ENCODE data around the gene FBXW8. TPM values are rescaled to one million over a fixed set of nuclear protein-coding genes. Genes with fewer than 3 reads are reported as not detected.

Gene FBXW8
- total RNA-seq, 1 experiment from 2014 or later, result 20.6 TPM

GRCh38 chr12:117027251-117028086, 116.7 kb downstream of the FBXW8 start:
- Histone ChIP-seq H3F3A (ENCODE audit: insufficient read depth, low read depth) (peaks cover 5% of the 10 kb centered on the region; the same call in 1 of the 2 replicates), H3K4me3 (no peak overlapping the region), H3K4me1 (replicated peaks; ENCODE audit: insufficient read depth) (no peaks in the 10 kb centered on the region), H3K27me3 (ENCODE audit: insufficient read depth, low read depth) (no peaks in the 10 kb centered on the region), H3K36me3 (ENCODE audit: low read depth) (0 out of 2 replicates have a peak, but pooled peaks cover 3% of the 10 kb centered on the region), H4K20me1 (ENCODE audit: insufficient read depth) (0 out of 2 replicates have a peak, but pooled peaks cover 6% of the 10 kb centered on the region), H3K27ac (no peak overlapping the region), H3K9me3 (ENCODE audit: insufficient read depth, low read depth) (no peaks in the 10 kb centered on the region), H3K4me2 (no peak overlapping the region), H3K79me2 (ENCODE audit: low read depth) (no peaks in the 10 kb centered on the region), H3K9me2 (ENCODE audit: insufficient read depth) (no peaks in the 10 kb centered on the region), H2AFZ (no peak overlapping the region)
- ChIA-PET CTCF (no interaction called here), POLR2A (ENCODE audit: unreplicated experiment) (no interaction called here)
- intact Hi-C loops (cut with micrococcal nuclease; ENCODE audit: unreplicated experiment), result loop anchor here (5.0 to 10.0 kb wide), 2 partner anchors 323 to 825 kb away; no protein-coding TSS in a partner anchor
- no TSS peak for BruUV-seq (replicated peaks)
- DNase-seq, result no peak
- TF ChIP-seq EZH2 (IDR thresholded peaks at IDR 0.05; ENCODE audit: low read depth), result no peak
- TF ChIP-seq CTCF (conservative IDR thresholded peaks at IDR 0.05), result no peak

- ChIA-PET POLR2A (ENCODE audit: unreplicated experiment) (no interaction called here), CTCF (no interaction called here)
- BruUV-seq (replicated peaks), result no TSS peak
- H3K27me3 ChIP-seq (ENCODE audit: insufficient read depth, low read depth), result no peaks in the 10 kb centered on the region
- H3K4me2 ChIP-seq, result no peak overlapping the region
- no peaks in the 10 kb centered on the region for H3K4me1 ChIP-seq (replicated peaks; ENCODE audit: insufficient read depth)
- peaks cover 5% of the 10 kb centered on the region; the same call in 1 of the 2 replicates for H3F3A ChIP-seq (ENCODE audit: insufficient read depth, low read depth)
- intact Hi-C loops (cut with micrococcal nuclease; ENCODE audit: unreplicated experiment), result loop anchor here (5.0 to 10.0 kb wide), 2 partner anchors 323 to 824 kb away; no protein-coding TSS in a partner anchor
- 0 out of 2 replicates have a peak, but pooled peaks cover 3% of the 10 kb centered on the region for H3K36me3 ChIP-seq (ENCODE audit: low read depth)
- H3K27ac ChIP-seq, result no peak overlapping the region
- H3K79me2 ChIP-seq (ENCODE audit: low read depth), result no peaks in the 10 kb centered on the region
- no peak overlapping the region for H2AFZ ChIP-seq
- H3K9me3 ChIP-seq (ENCODE audit: insufficient read depth, low read depth), result no peaks in the 10 kb centered on the region
- no peak for DNase-seq
- no peak for TF ChIP-seq EZH2 (IDR thresholded peaks at IDR 0.05; ENCODE audit: low read depth)
- TF ChIP-seq CTCF (conservative IDR thresholded peaks at IDR 0.05), result no peak
- no peak overlapping the region for H3K4me3 ChIP-seq
- H3K9me2 ChIP-seq (ENCODE audit: insufficient read depth), result no peaks in the 10 kb centered on the region
- no peaks in the 10 kb centered on the region for H4K20me1 ChIP-seq (ENCODE audit: insufficient read depth)
Observed at GRCh38 chr12:117028254-117028653, 117.5 kb downstream of the FBXW8 start.

- no peak for TF ChIP-seq CTCF (conservative IDR thresholded peaks at IDR 0.05)
- no peak for TF ChIP-seq EZH2 (IDR thresholded peaks at IDR 0.05; ENCODE audit: low read depth)
- Histone ChIP-seq H4K20me1 (ENCODE audit: insufficient read depth) (no peaks in the 10 kb centered on the region), H3K9me2 (ENCODE audit: insufficient read depth) (no peaks in the 10 kb centered on the region), H3K27ac (no peak overlapping the region), H3K4me1 (replicated peaks; ENCODE audit: insufficient read depth) (no peaks in the 10 kb centered on the region), H3K79me2 (ENCODE audit: low read depth) (no peaks in the 10 kb centered on the region), H3K4me3 (no peak overlapping the region), H3K9me3 (ENCODE audit: insufficient read depth, low read depth) (no peaks in the 10 kb centered on the region), H3K4me2 (no peak overlapping the region), H3K36me3 (ENCODE audit: low read depth) (0 out of 2 replicates have a peak, but pooled peaks cover 3% of the 10 kb centered on the region), H3K27me3 (ENCODE audit: insufficient read depth, low read depth) (no peaks in the 10 kb centered on the region), H3F3A (ENCODE audit: insufficient read depth, low read depth) (no peaks in the 10 kb centered on the region), H2AFZ (no peak overlapping the region)
- DNase-seq, result no peak
- CTCF ChIA-PET, result no interaction called here
- POLR2A ChIA-PET (ENCODE audit: unreplicated experiment), result no interaction called here
- no TSS peak for BruUV-seq (replicated peaks)
- intact Hi-C loops (cut with micrococcal nuclease; ENCODE audit: unreplicated experiment), result no loop called here
Observed at GRCh38 chr12:117030187-117030900, 119.6 kb downstream of the FBXW8 start.

Measured in PC-9 (cell line).